PFSK-1 (cell line): ENCODE data around the gene SALL3.

Source experiments
- FOXP2 ChIP-seq: optimal IDR thresholded peaks from 2 replicates; pipeline ENCODE3; 2011; ENCODE audit warnings: borderline replicate concordance, control low read depth, inconsistent platforms; ENCODE audit not compliant: insufficient read depth; ENCODE audit errors: extremely low read length, extremely low read depth
- POLR2AphosphoS5 ChIP-seq: IDR thresholded peaks from 2 replicates; pipeline ENCODE4 v1.6.1; 2012; ENCODE audit warnings: low read depth, mild to moderate bottlenecking, control low read depth, low read length, moderate library complexity
- REST ChIP-seq, 2 experiments: IDR thresholded peaks; 2 replicates each; pipeline versions ENCODE4 v1.6.1 to v1.8.0; 2011 to 2012; ENCODE audit warnings: low read depth in 2 of 2, low read length in 2 of 2, control low read depth in 1 of 2, inconsistent platforms in 1 of 2, mild to moderate bottlenecking in 1 of 2, moderate library complexity in 1 of 2; ENCODE audit not compliant: insufficient read depth in 1 of 2
- SIN3A ChIP-seq: IDR thresholded peaks from 2 replicates; pipeline ENCODE4 v1.6.1; 2012; ENCODE audit warnings: mild to moderate bottlenecking, low read length, moderate library complexity, borderline replicate concordance; ENCODE audit not compliant: insufficient read depth
- TAF1 ChIP-seq: IDR thresholded peaks from 2 replicates; pipeline ENCODE4 v1.6.1; 2012; ENCODE audit warnings: low read length, control low read depth, borderline replicate concordance; ENCODE audit not compliant: insufficient read depth

The SALL3 gene

DNA sequence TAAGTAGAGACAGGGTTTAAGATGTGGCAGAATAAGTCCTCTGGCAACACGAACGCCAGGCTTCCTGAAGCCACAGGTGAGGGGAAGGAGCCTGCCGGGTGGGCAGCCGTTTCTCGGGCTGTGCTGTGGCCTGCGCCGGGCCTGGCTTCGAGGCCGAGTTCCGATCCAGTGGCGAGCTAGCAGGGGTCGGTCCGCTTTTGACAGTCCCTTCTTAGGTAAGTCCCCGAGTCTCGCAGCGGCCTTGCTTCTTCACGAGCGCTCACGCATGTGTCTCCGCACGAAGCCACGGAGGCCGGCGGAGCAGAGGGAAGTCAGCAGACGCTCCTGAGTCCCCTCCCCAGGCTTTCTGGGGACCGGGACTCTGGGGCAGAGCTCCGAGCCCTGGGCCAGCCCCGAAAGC, 26.0 kb downstream of the SALL3 start:
- TF ChIP-seq POLR2AphosphoS5 (no peak), SIN3A (no peak), TAF1 (no peak), REST (IDR thresholded peaks at IDR 0.05; ENCODE audit: insufficient read depth in 1 of 2, low read depth in 2 of 2, low read length in 2 of 2) (no peak), FOXP2 (no peak)

DNA sequence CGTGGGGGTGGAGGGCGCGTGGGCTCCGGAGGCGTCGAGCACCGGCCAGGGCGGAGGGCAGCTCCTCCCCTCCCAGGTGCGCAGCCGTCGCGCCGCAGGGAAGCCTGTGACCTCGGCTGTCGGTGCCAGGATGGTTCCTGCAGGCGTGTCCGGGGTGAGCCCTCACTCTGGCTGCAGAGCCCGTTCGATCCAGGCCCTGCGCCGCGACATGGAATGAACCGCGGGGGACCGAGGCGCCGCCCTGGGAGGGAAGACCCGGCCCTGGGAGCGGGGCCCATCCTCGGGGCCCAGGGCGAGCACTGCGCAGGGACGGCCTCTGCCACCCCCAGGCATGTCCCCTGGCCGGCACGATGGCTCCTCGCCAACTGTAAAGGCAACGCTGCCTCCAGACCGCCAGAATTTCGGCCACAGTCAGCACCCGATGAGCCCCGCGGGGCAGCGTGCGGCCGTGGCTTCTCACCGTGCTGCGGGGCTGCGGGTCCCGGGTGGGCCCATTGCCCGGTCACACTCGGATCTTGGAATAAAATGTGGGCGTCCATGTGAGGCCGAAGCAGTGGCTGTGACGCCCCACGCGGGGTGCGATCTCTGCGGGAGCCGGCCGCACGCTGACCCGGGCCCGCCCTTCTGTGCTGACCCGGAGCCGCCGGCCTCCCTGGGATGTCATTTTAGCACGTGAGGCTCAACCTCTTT, 26.6 kb downstream of the SALL3 start:
- TF ChIP-seq REST (IDR thresholded peaks at IDR 0.05; ENCODE audit: insufficient read depth in 1 of 2, low read depth in 2 of 2, low read length in 2 of 2), result no peak
- TF ChIP-seq FOXP2, result no peak
- no peak for TF ChIP-seq POLR2AphosphoS5

DNA sequence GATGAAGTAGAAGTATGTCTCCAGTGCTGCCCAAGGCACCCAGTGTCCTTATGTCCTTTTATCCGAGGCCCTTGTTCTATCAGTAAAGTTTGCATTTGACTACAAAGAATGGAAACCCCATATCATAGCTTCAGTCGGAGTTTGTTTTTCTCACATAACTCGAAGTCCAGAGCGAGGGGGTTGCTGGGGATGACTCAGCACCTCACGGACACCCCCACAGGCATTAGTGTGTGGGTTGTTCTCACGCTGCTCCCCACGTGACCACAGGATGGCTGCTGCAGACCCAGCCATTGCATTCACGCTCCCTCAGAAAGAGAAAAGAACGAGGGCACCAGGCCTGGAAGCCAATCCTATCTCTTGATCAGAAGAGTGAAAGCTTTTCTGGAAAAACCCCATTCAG, 27.8 kb downstream of the SALL3 start:
- TF ChIP-seq REST (IDR thresholded peaks at IDR 0.05; ENCODE audit: insufficient read depth in 1 of 2, low read depth in 2 of 2, low read length in 2 of 2) (no peak), TAF1 (no peak), FOXP2 (no peak), SIN3A (no peak), POLR2AphosphoS5 (no peak)

GRCh38 chr18:79008356-79008940, 28.8 kb downstream of the SALL3 start:
- TF ChIP-seq POLR2AphosphoS5 (no peak), REST (IDR thresholded peaks at IDR 0.05; ENCODE audit: insufficient read depth in 1 of 2, low read depth in 2 of 2, low read length in 2 of 2) (no peak), TAF1 (no peak), SIN3A (no peak), FOXP2 (no peak)

GRCh38 chr18:79010802-79011201, 31.2 kb downstream of the SALL3 start:
- TF ChIP-seq FOXP2, result no peak
- no peak for TF ChIP-seq POLR2AphosphoS5
- TF ChIP-seq TAF1, result no peak
- TF ChIP-seq REST (IDR thresholded peaks at IDR 0.05; ENCODE audit: insufficient read depth in 1 of 2, low read depth in 2 of 2, low read length in 2 of 2), result no peak
- TF ChIP-seq SIN3A, result no peak
